Panc1 (cell line): ENCODE measurements around the gene CPT1B. TPM values are rescaled to one million over a fixed set of nuclear protein-coding genes. Genes with fewer than 3 reads are reported as not detected.
A peak's percentile ranks its signal among the peaks of the same experiment; 100 is the strongest.

ENCODE experiments used
- ATAC-seq: fragments of 200-7000 bp; cut with Tn5 transposase; 2 replicates; pipeline ENCODE4 v1.9.1; 2020; ENCODE audit warnings: mild to moderate bottlenecking, moderate library complexity
- BruUV-seq: library from RNA; stranded (reverse); fragments of 400-500 nt; replicated peaks from 2 replicates; lab custom pipeline; 2021; lab: Mats Ljungman, UMichigan
- CTCF ChIA-PET: fragments of 300-600 bp; sonication (Branson Sonifier 250); formaldehyde crosslinking; loops from one replicate; lab custom pipeline; 2022; ENCODE audit warnings: antibody characterized with exemption; lab: Charles Lee
- POLR2A ChIA-PET: fragments of 300-600 bp; sonication (Branson Sonifier 250); formaldehyde crosslinking; loops from one replicate; lab custom pipeline; 2022; ENCODE audit warnings: antibody characterized with exemption; lab: Charles Lee
- DNase-seq: peaks from one replicate; pipeline ENCODE4 v3.0.0-alpha.2; 2010; ENCODE audit warnings: low read depth, low spot score
- H3K27ac ChIP-seq: 2 replicates; pipeline ENCODE4 v1.5.1; 2011; ENCODE audit warnings: mild to moderate bottlenecking, low read length, inconsistent platforms
- H3K27me3 ChIP-seq: fragments of 200-500 bp; sonication (Bioruptor generic); 2 replicates; pipeline ENCODE4 v1.6.0; 2014; ENCODE audit warnings: low read length, inconsistent platforms; ENCODE audit not compliant: control insufficient read depth, insufficient read depth
- H3K36me3 ChIP-seq: fragments of 200-500 bp; sonication (Bioruptor generic); 2 replicates; pipeline ENCODE4 v1.5.1; 2014; ENCODE audit warnings: inconsistent platforms, mild to moderate bottlenecking, low read length, moderate library complexity; ENCODE audit not compliant: control insufficient read depth, insufficient read depth
- H3K4me1 ChIP-seq: 2 replicates; pipeline ENCODE4 v1.5.1; 2011; ENCODE audit warnings: inconsistent platforms, mild to moderate bottlenecking, low read length, moderate library complexity; ENCODE audit not compliant: control insufficient read depth, insufficient read depth
- H3K4me3 ChIP-seq, 2 experiments: 2 replicates each; pipeline ENCODE4 v1.5.1; 2011 to 2012; ENCODE audit warnings: low read depth in 2 of 2, low read length in 2 of 2, mild to moderate bottlenecking in 2 of 2, inconsistent platforms in 1 of 2, moderate library complexity in 1 of 2
- H3K9me3 ChIP-seq: fragments of 200-500 bp; sonication (Bioruptor generic); 2 replicates; pipeline ENCODE4 v1.5.1; 2014; ENCODE audit warnings: low read depth, mild to moderate bottlenecking, inconsistent platforms, low read length, moderate library complexity; ENCODE audit not compliant: control insufficient read depth, insufficient read depth
- CTCF ChIP-seq: fragments of 450-650 bp; IDR thresholded peaks from 2 replicates; pipeline ENCODE4 v1.5.1; 2017; ENCODE audit warnings: mild to moderate bottlenecking
- REST ChIP-seq, 2 experiments: IDR thresholded peaks; 2 replicates each; pipeline ENCODE4 v1.6.1; 2011 to 2012; ENCODE audit warnings: low read depth in 2 of 2, control low read depth in 1 of 2, low read length in 1 of 2, mild to moderate bottlenecking in 1 of 2, moderate library complexity in 1 of 2; ENCODE audit not compliant: insufficient read depth in 1 of 2
- SIN3A ChIP-seq: IDR thresholded peaks from 2 replicates; pipeline ENCODE4 v1.6.1; 2012; ENCODE audit warnings: low read depth, mild to moderate bottlenecking, low read length, moderate library complexity, borderline replicate concordance; ENCODE audit not compliant: insufficient read depth
- TCF7L2 ChIP-seq: IDR thresholded peaks from 2 replicates; pipeline ENCODE4 v1.6.1; 2011; ENCODE audit warnings: mild to moderate bottlenecking, low read depth, low read length, inconsistent platforms
- in situ Hi-C: cut with HindIII; loops from 2 replicates; pipeline ENCODE4 v1.10.0; 2016; ENCODE audit warnings: low sequenced_read_pairs, low pct_unique_long_range_greater_than_20kb
- intact Hi-C: fragments of 100-400 bp; cut with micrococcal nuclease; formaldehyde crosslinking; loops from one replicate; pipeline ENCODE4 v1.10.0; 2022; ENCODE audit not compliant: unreplicated experiment
- total RNA-seq: library from RNA; stranded (reverse); gene quantifications from one replicate; pipeline ENCODE4 v1.2.1, GENCODE V29; 2021; ENCODE audit not compliant: unreplicated experiment

The CPT1B gene
- total RNA-seq, 1 experiment from 2014 or later, result 18.4 TPM

- CTCF ChIA-PET, result no interaction called here
- Histone ChIP-seq H3K9me3 (no peaks in the 10 kb centered on the region), H3K4me1 (peaks cover 7% of the 10 kb centered on the region), H3K27ac (no peak overlapping the region), H3K36me3 (no peaks in the 10 kb centered on the region; the same call in 1 of the 2 replicates), H3K4me3 (peak overlapping the region in 1 of 2 experiments; percentile 85; a peak in 1 of 4 replicates), H3K27me3 (no peaks in the 10 kb centered on the region)
- in situ Hi-C loops, result no loop called here
- ATAC-seq, result 0 out of 2 replicates have a peak, but pooled peaks have one; percentile 3
- intact Hi-C loops, result loop anchor here (1.0 kb wide), 1 partner anchor 65 kb away; no protein-coding TSS in a partner anchor
- peak; percentile 21 for TF ChIP-seq CTCF
- TF ChIP-seq SIN3A, result no peak
- TF ChIP-seq REST (IDR thresholded peaks at IDR 0.05; ENCODE audit: insufficient read depth in 1 of 2, low read depth in 2 of 2, low read length in 1 of 2), result no peak
- no peak for TF ChIP-seq TCF7L2
- no TSS peak for BruUV-seq
- DNase-seq, result no peak
- POLR2A ChIA-PET, result no interaction called here
These were observed 48.2 kb upstream of the CPT1B start for GRCh38 chr22:50626314-50626849.

GRCh38 chr22:50625568-50626313, 47.5 kb upstream of the CPT1B start:
- intact Hi-C loops, result loop anchor here (1.0 kb wide), 1 partner anchor 66 kb away; no protein-coding TSS in a partner anchor
- in situ Hi-C loops, result no loop called here
- no TSS peak for BruUV-seq
- TF ChIP-seq CTCF (peak; percentile 63), SIN3A (no peak)
- no peaks in the 10 kb centered on the region for H3K27me3 ChIP-seq
- no peak overlapping the region for H3K4me3 ChIP-seq
- ChIA-PET CTCF (no interaction called here), POLR2A (no interaction called here)
- no peaks in the 10 kb centered on the region; the same call in 1 of the 2 replicates for H3K36me3 ChIP-seq
- ATAC-seq, result peak; percentile 40; the same call in 1 of the 2 replicates
- H3K27ac ChIP-seq, result no peak overlapping the region
- DNase-seq, result no peak
- peaks cover 7% of the 10 kb centered on the region for H3K4me1 ChIP-seq
- H3K9me3 ChIP-seq, result no peaks in the 10 kb centered on the region
